C4-2B (cell line): ENCODE results near the gene TADA2B.

Source experiments
- H3K27ac ChIP-seq: fragments of 450-650 bp; 2 replicates; pipeline ENCODE4 v1.5.1; 2017
- ZFX ChIP-seq: fragments of 450-650 bp; IDR thresholded peaks from 2 replicates; pipeline ENCODE4 v1.6.1; 2017
- TF ChIP-seq, protein P1 (sequence below): fragments of 450-650 bp; conservative IDR thresholded peaks from 2 replicates; pipeline ENCODE4 v1.5.1; 2017; ENCODE audit warnings: mild to moderate bottlenecking

TADA2B gene

GRCh38 chr4:7009564-7009963 lies 33.6 kb upstream of the TADA2B start:
- H3K27ac ChIP-seq = no peak overlapping the region
- no peak for TF ChIP-seq ZFX
- TF ChIP-seq, protein P1, sequence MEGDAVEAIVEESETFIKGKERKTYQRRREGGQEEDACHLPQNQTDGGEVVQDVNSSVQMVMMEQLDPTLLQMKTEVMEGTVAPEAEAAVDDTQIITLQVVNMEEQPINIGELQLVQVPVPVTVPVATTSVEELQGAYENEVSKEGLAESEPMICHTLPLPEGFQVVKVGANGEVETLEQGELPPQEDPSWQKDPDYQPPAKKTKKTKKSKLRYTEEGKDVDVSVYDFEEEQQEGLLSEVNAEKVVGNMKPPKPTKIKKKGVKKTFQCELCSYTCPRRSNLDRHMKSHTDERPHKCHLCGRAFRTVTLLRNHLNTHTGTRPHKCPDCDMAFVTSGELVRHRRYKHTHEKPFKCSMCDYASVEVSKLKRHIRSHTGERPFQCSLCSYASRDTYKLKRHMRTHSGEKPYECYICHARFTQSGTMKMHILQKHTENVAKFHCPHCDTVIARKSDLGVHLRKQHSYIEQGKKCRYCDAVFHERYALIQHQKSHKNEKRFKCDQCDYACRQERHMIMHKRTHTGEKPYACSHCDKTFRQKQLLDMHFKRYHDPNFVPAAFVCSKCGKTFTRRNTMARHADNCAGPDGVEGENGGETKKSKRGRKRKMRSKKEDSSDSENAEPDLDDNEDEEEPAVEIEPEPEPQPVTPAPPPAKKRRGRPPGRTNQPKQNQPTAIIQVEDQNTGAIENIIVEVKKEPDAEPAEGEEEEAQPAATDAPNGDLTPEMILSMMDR = no peak

DNA sequence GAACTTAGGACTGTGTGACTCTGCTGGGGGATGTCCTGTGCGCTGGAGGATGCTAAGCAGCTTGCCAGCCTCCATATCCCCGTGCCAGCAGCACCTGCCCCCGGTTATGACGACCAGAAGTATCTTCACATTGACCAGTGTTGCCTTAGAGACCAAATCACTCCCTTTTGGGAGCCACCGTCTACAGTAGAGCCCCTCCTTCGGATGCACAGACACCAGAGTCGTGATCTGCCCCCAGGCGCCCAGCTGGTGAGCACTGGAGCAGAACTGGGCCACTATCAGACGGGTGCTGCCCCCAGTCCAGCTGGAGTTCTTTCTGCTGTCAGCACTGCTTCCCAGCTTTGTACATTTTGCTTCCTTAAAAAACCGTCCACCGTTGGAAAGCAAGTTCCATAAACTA lies 30.0 kb upstream of the TADA2B start:
- no peak overlapping the region for H3K27ac ChIP-seq
- TF ChIP-seq, protein P1 = no peak
- no peak for TF ChIP-seq ZFX

- TF ChIP-seq, protein P1 = no peak
- TF ChIP-seq ZFX = no peak
- no peak overlapping the region for H3K27ac ChIP-seq
Observed at GRCh38 chr4:7014815-7015214, 28.4 kb upstream of the TADA2B start.

DNA sequence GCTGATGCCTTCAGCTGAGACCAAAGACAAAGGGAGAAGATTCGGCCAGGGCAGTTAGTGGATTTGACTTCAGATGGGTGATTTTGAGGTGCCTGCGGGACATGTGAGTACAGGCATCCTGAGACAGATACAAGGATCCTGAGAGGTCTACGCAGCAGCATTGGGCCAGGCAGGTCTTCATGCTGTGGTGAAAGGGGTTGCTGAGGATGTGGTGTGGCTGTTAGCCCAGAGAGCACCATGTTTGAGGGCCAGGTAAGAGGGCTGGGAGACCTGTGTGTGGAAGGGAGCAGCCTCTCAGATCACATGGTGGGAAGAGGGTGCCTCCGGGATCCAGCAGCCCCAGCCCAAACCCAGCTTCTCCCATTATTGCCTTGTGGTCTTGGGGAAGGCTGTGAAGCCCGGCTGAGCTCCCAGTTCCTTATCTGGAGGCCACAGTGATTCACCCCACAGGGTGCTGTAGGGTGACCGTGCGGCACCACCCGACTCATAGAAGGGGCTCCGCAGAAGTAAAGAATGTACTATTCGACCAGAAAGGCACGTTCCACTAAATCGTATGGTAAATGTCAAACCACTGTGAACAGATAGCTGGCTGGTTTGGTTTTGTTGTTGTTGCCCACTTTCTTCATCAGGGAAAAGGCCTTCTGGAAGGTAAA lies 27.7 kb upstream of the TADA2B start:
- no peak for TF ChIP-seq ZFX
- TF ChIP-seq, protein P1 = no peak
- no peak overlapping the region for H3K27ac ChIP-seq

GRCh38 chr4:7016086-7016485 lies 27.1 kb upstream of the TADA2B start:
- no peak overlapping the region for H3K27ac ChIP-seq
- TF ChIP-seq, protein P1 = no peak
- no peak for TF ChIP-seq ZFX

DNA sequence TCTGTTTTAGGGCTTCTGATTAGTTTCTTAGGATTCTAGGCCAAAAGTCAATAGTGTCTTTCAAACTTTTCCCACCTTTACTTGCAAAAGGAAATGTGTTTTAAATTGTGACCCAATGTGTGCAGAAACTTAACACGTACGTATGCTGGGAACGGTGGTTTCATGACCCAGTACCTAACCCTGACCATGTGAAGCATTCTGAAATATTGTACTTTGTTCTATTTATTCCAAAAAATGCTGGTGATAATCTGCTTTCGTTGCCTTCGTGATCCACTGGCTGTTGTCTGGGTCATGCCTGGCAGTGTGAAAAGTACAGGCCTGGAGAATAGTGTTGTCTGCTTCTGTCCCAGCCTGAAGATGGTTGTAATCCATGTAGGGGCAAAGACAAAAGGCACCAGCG lies 26.7 kb upstream of the TADA2B start:
- H3K27ac ChIP-seq = no peak overlapping the region
- no peak for TF ChIP-seq ZFX
- TF ChIP-seq, protein P1 = no peak

DNA sequence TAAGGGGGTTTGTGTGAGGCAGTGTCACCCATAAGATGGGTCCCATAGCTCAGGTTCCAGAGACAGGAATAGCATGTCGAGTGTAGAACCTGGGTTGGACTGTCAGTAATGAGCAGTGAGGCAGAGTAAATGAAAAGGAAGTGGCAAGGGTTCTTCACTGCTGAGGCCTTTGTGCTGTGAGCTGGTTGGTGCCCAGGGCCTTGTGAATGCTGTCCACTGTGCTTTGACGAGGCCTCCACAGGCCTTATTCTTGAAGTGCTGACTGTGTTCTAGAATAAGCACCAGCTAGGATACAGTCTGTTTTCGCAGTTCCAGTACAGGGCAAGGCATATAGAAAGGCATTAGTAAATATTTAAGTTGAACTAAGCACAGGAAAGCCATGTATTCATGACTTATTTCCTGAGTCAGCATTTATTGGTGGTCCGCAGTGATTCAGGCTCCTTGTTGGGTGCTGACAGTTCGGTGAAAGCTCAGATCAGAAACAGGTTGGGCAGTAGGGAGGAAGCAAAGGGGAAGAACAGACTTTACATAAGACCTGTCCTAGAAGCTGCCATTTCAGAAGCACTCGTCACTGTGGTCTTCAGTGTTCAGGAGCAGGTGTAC lies 25.6 kb upstream of the TADA2B start:
- no peak overlapping the region for H3K27ac ChIP-seq
- TF ChIP-seq, protein P1 = no peak
- TF ChIP-seq ZFX = no peak
